ENCODE data around the gene SLC22A15.

Gene SLC22A15

GRCh38 chr1:116075990-116076389 is 99.7 kb downstream of the SLC22A15 start:
- Mint-ChIP-seq H3K36me3 (ENCODE audit: insufficient read depth) (no peaks in the 10 kb centered on the region), H3K4me3 (no peak overlapping the region), H3K4me1 (ENCODE audit: low read depth in 2 of 2) (no peaks in the 10 kb centered on the region), H3K27ac (no peak overlapping the region), H3K27me3 (peaks cover 0 to 17% of the 10 kb centered on the region in 2 donors), H3K9me3 (no peaks in the 10 kb centered on the region)
- DNase-seq (no peak), ATAC-seq (replicated peaks) (no peak)

DNA sequence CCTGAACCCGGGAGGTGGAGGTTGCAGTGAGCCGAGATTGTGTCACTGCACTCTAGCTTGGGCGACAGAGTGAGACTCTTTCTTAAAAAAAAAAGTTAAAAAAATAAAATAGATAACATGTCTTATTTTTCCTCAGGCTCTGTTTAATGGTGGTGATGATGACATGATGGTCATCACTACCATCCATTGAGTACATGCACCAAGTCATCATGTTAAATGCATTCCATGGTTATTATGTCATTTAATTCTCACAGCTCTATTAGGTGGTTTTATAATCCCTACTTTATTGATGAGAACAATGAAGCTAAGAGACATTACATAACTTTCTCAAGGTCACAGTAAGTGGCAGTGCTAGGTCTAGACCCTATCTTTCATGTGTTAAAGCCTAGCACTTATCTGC is 100.5 kb downstream of the SLC22A15 start:
- DNase-seq: no peak
- H3K27ac Mint-ChIP-seq: no peak overlapping the region
- H3K36me3 Mint-ChIP-seq (ENCODE audit: insufficient read depth): no peaks in the 10 kb centered on the region
- ATAC-seq (replicated peaks): no peak
- no peaks in the 10 kb centered on the region for H3K4me1 Mint-ChIP-seq (ENCODE audit: low read depth in 2 of 2)
- no peak overlapping the region for H3K4me3 Mint-ChIP-seq
- H3K27me3 Mint-ChIP-seq: peaks cover 0 to 17% of the 10 kb centered on the region in 2 donors
- no peaks in the 10 kb centered on the region for H3K9me3 Mint-ChIP-seq

- DNase-seq (no peak), ATAC-seq (replicated peaks) (no peak)
- Mint-ChIP-seq H3K9me3 (no peaks in the 10 kb centered on the region), H3K4me3 (no peak overlapping the region), H3K4me1 (ENCODE audit: low read depth in 2 of 2) (no peaks in the 10 kb centered on the region), H3K27ac (no peak overlapping the region), H3K27me3 (peaks cover 9 to 31% of the 10 kb centered on the region in 2 donors), H3K36me3 (ENCODE audit: insufficient read depth) (no peaks in the 10 kb centered on the region)
These were observed 102.4 kb downstream of the SLC22A15 start for GRCh38 chr1:116078699-116079223.

- ATAC-seq (replicated peaks) (no peak), DNase-seq (no peak)
- Mint-ChIP-seq H3K9me3 (peaks cover 6 to 8% of the 10 kb centered on the region in 2 donors), H3K4me1 (ENCODE audit: low read depth in 2 of 2) (no peaks in the 10 kb centered on the region), H3K27me3 (peaks cover 57 to 67% of the 10 kb centered on the region in 2 donors), H3K4me3 (no peak overlapping the region), H3K27ac (no peak overlapping the region), H3K36me3 (ENCODE audit: insufficient read depth) (no peaks in the 10 kb centered on the region)
These were observed 111.3 kb downstream of the SLC22A15 start for GRCh38 chr1:116087628-116088027.

DNA sequence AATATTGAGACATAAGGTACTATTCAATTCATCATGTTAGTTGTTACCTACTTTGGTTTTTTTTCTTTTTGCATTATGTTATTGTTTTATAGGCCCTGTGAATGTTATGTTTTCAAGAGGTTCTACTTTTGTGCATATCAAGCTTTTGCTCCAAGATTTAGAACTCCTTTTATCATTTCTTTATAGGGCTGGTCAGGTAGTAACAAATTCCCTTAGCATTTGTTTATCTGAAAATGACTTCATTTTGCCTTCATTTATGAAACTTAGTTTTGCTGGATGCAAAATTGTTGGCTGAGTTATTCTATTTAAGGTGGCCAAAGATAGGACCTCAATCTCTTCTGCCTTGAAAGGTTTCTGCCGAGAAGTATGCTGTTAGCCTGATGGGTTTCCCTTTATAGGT is 113.6 kb downstream of the SLC22A15 start:
- H3K9me3 Mint-ChIP-seq: peaks cover 6 to 8% of the 10 kb centered on the region in 2 donors
- ATAC-seq (replicated peaks) (no peak), DNase-seq (no peak)
- no peak overlapping the region for H3K4me3 Mint-ChIP-seq
- no peak overlapping the region for H3K27ac Mint-ChIP-seq
- no peaks in the 10 kb centered on the region for H3K36me3 Mint-ChIP-seq (ENCODE audit: insufficient read depth)
- H3K27me3 Mint-ChIP-seq: peaks cover 58 to 77% of the 10 kb centered on the region in 2 donors
- H3K4me1 Mint-ChIP-seq (ENCODE audit: low read depth in 2 of 2): no peaks in the 10 kb centered on the region

DNA sequence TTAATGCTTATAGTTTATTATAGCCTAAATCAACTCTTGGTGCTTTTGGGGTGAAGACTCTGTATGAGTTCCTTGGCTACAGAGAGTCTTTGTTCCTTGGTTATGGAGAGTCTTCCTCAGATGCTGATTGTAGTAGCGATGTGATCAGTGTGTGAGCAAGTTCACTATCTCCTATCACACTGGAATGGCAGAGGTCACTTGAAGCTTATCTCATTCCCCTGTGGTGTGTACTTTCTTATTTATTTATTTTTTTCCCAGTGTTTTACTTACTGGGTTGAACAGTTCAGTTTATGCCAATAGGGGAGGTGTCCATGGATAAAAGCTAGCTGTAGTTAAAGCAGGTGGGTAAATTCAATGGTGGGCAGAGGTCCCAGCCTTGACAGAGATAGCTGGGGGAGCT is 114.8 kb downstream of the SLC22A15 start:
- Mint-ChIP-seq H3K4me3 (no peak overlapping the region), H3K9me3 (peaks cover 8% of the 10 kb centered on the region in 2 donors), H3K36me3 (ENCODE audit: insufficient read depth) (no peaks in the 10 kb centered on the region), H3K27me3 (peaks cover 47 to 70% of the 10 kb centered on the region in 2 donors), H3K4me1 (ENCODE audit: low read depth in 2 of 2) (no peaks in the 10 kb centered on the region), H3K27ac (no peak overlapping the region)
- ATAC-seq (replicated peaks) (no peak), DNase-seq (no peak)

DNA sequence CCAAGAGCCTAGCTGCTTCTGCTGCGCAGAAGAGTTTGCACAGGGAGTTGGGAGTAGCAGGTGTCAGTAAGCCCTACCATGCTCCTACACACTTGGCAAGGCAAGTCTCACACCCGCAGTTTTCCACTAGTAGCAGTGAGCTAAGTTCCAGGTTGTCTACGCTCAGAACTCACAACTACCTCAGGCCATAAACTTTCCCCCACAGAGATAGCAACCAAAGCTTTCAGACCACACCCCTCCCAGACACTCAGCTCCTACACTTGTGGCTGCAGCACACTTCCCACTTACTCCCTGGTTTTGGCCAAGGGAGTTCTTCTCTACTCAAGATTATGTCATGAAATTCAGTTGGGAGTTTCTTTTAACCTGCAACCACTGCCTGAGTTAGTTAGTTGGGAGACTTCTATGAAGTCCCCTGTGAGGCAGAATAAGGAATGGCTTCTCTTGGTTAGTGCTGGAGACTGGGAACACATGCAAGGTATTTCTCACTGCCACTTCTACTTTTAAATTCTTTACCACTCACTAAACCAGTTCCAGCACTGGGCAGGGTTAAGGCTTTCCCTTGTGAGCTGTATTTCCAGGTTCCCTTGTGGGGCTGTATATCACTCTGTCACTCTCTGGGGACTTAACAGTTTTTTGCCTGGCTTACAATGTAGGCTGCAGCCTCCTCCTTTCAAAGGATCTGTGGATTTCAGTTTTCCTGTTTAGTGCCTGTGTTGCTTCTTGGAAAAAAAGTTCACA is 116.6 kb downstream of the SLC22A15 start:
- peaks cover 8 to 14% of the 10 kb centered on the region in 2 donors for H3K9me3 Mint-ChIP-seq
- H3K4me1 Mint-ChIP-seq (ENCODE audit: low read depth in 2 of 2): no peaks in the 10 kb centered on the region
- H3K4me3 Mint-ChIP-seq: no peak overlapping the region
- ATAC-seq (replicated peaks): no peak
- H3K27me3 Mint-ChIP-seq: peaks cover 29 to 58% of the 10 kb centered on the region in 2 donors
- H3K36me3 Mint-ChIP-seq (ENCODE audit: insufficient read depth): no peaks in the 10 kb centered on the region
- no peak overlapping the region for H3K27ac Mint-ChIP-seq
- no peak for DNase-seq

DNA sequence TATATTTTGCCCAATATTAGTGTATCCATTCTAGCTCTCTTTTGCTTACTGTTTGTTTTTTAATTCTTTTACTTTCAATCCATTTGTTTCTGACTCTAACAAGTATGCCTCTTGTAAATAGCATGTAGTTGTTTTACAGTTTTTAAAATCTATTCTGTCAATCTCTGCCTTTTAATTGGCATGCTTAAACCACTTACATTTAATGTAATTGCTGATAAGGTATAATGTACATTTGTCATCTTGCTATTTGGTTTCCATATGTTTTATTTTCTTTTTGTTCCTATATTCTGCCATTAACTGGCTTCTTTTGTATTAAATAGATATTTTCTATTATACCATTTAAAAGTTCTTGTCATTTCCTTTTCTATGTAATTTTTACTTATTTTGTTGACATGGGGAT is 118.7 kb downstream of the SLC22A15 start:
- H3K4me3 Mint-ChIP-seq: no peak overlapping the region
- no peak for ATAC-seq (replicated peaks)
- peaks cover 15 to 48% of the 10 kb centered on the region in 2 donors for H3K27me3 Mint-ChIP-seq
- H3K36me3 Mint-ChIP-seq (ENCODE audit: insufficient read depth): no peaks in the 10 kb centered on the region
- H3K4me1 Mint-ChIP-seq (ENCODE audit: low read depth in 2 of 2): no peaks in the 10 kb centered on the region
- no peak overlapping the region for H3K27ac Mint-ChIP-seq
- H3K9me3 Mint-ChIP-seq: peaks cover 4 to 6% of the 10 kb centered on the region in 2 donors
- DNase-seq: no peak

- no peak overlapping the region for H3K4me3 Mint-ChIP-seq
- no peaks in the 10 kb centered on the region for H3K4me1 Mint-ChIP-seq (ENCODE audit: low read depth in 2 of 2)
- peaks cover 15 to 48% of the 10 kb centered on the region in 2 donors for H3K27me3 Mint-ChIP-seq
- H3K9me3 Mint-ChIP-seq: peaks cover 2 to 6% of the 10 kb centered on the region in 2 donors
- no peaks in the 10 kb centered on the region for H3K36me3 Mint-ChIP-seq (ENCODE audit: insufficient read depth)
- ATAC-seq (replicated peaks): no peak
- no peak overlapping the region for H3K27ac Mint-ChIP-seq
- no peak for DNase-seq
These were observed 119.8 kb downstream of the SLC22A15 start for GRCh38 chr1:116096013-116096618.

GRCh38 chr1:116097626-116098025 is 121.3 kb downstream of the SLC22A15 start:
- Mint-ChIP-seq H3K36me3 (ENCODE audit: insufficient read depth) (no peaks in the 10 kb centered on the region), H3K27me3 (peaks cover 7 to 45% of the 10 kb centered on the region in 2 donors), H3K9me3 (peaks cover 2 to 6% of the 10 kb centered on the region in 2 donors), H3K4me3 (no peak overlapping the region), H3K27ac (no peak overlapping the region), H3K4me1 (ENCODE audit: low read depth in 2 of 2) (no peaks in the 10 kb centered on the region)
- ATAC-seq (replicated peaks): no peak
- no peak for DNase-seq

GRCh38 chr1:116099379-116099778 is 123.1 kb downstream of the SLC22A15 start:
- H3K4me1 Mint-ChIP-seq (ENCODE audit: low read depth in 2 of 2): no peaks in the 10 kb centered on the region
- no peak overlapping the region for H3K27ac Mint-ChIP-seq
- peaks cover 0 to 35% of the 10 kb centered on the region in 2 donors for H3K27me3 Mint-ChIP-seq
- H3K9me3 Mint-ChIP-seq: peaks cover 2 to 6% of the 10 kb centered on the region in 2 donors
- no peaks in the 10 kb centered on the region for H3K36me3 Mint-ChIP-seq (ENCODE audit: insufficient read depth)
- no peak for ATAC-seq (replicated peaks)
- no peak overlapping the region for H3K4me3 Mint-ChIP-seq
- DNase-seq: no peak

DNA sequence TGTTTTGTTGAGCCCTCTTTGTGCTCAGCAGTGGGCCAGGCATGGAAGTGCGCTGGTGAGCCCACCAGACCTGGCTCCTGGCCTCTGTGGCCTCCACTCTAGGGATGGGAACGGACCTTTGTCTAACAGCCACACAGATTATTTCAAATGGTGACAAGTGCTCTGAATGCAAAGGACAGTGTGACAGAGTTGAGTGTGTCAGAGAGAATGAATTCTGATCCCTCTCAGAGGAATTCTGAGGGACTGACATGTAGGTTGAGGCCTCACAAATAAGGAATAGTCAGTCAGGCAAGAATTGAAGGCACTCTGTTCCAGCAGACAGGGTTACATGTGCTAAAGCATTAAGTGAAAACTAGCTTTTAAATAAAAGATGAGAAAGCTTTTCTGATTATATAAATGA is 123.6 kb downstream of the SLC22A15 start:
- no peak for DNase-seq
- no peaks in the 10 kb centered on the region for H3K36me3 Mint-ChIP-seq (ENCODE audit: insufficient read depth)
- ATAC-seq (replicated peaks): no peak

DNA sequence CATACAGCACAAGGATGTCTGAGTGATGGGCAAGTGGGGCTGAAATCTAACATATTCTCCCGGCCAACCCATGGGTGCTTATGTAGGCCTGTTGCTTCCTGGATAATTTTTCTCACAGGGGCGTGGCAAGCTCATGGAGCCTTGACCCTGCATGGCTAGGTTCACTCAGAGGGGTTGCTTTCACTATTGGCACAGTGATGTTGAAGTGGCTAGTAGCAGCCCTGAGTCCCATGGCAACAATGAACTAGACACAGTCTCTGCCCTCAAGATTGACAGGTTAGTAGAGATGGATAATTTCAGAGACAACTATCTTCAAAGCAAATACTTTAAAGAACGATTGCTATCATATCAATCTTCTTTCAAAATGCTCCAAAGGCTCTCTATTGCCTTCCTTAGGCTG is 128.4 kb downstream of the SLC22A15 start:
- peaks cover 11 to 28% of the 10 kb centered on the region in 2 donors for H3K27me3 Mint-ChIP-seq
- no peak for ATAC-seq (replicated peaks)
- H3K27ac Mint-ChIP-seq: no peak overlapping the region
- DNase-seq: no peak
- H3K4me1 Mint-ChIP-seq (ENCODE audit: low read depth in 2 of 2): no peaks in the 10 kb centered on the region
- no peaks in the 10 kb centered on the region for H3K9me3 Mint-ChIP-seq
- H3K4me3 Mint-ChIP-seq: no peak overlapping the region
- no peaks in the 10 kb centered on the region for H3K36me3 Mint-ChIP-seq (ENCODE audit: insufficient read depth)

More for the DNA sequence above, 123.6 kb downstream of the SLC22A15 start:
- H3K4me3 Mint-ChIP-seq: no peak overlapping the region
- peaks cover 0 to 29% of the 10 kb centered on the region in 2 donors for H3K27me3 Mint-ChIP-seq
- no peaks in the 10 kb centered on the region for H3K4me1 Mint-ChIP-seq (ENCODE audit: low read depth in 2 of 2)
- H3K9me3 Mint-ChIP-seq: peaks cover 1 to 6% of the 10 kb centered on the region in 2 donors
- no peak overlapping the region for H3K27ac Mint-ChIP-seq

- no peak overlapping the region for H3K4me3 Mint-ChIP-seq
- ATAC-seq (replicated peaks): no peak
- no peaks in the 10 kb centered on the region for H3K4me1 Mint-ChIP-seq (ENCODE audit: low read depth in 2 of 2)
- peaks cover 20 to 40% of the 10 kb centered on the region in 2 donors for H3K27me3 Mint-ChIP-seq
- no peak overlapping the region for H3K27ac Mint-ChIP-seq
- no peaks in the 10 kb centered on the region for H3K36me3 Mint-ChIP-seq (ENCODE audit: insufficient read depth)
- no peaks in the 10 kb centered on the region for H3K9me3 Mint-ChIP-seq
- DNase-seq: no peak
These were observed 129.7 kb downstream of the SLC22A15 start for GRCh38 chr1:116105996-116106395.
